Measurements from ENCODE around the gene RAB5B.
A peak's percentile ranks its signal among the peaks of the same experiment; 100 is the strongest.

Gene RAB5B

DNA sequence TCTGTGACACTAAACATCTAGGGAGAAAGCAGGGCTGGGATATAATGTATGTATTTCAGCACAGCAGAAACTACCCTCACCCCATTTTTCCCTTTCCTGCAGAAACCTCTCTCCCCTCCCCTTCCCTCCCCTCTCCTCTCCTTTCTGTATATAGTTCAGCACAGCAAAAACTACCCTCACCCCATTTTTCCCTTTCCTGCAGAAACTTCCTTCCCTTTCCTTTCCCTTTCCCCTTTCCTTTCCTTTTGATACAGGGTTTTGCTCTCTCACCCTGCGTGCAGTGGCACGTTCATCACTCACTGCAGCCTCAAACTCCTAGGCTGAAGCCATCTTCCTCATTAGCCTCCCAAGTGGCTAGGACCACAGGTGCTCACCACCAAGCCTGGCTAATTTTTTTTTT, 10.1 kb upstream of the RAB5B start:
- H3K27ac ChIP-seq = no peak overlapping the region
- DNase-seq (ENCODE audit: low spot score) = no peak
- ChIA-PET POLR2A (ENCODE audit: low non-redundant PET) (no interaction called here), CTCF (no interaction called here)
- TF ChIP-seq, protein P1, sequence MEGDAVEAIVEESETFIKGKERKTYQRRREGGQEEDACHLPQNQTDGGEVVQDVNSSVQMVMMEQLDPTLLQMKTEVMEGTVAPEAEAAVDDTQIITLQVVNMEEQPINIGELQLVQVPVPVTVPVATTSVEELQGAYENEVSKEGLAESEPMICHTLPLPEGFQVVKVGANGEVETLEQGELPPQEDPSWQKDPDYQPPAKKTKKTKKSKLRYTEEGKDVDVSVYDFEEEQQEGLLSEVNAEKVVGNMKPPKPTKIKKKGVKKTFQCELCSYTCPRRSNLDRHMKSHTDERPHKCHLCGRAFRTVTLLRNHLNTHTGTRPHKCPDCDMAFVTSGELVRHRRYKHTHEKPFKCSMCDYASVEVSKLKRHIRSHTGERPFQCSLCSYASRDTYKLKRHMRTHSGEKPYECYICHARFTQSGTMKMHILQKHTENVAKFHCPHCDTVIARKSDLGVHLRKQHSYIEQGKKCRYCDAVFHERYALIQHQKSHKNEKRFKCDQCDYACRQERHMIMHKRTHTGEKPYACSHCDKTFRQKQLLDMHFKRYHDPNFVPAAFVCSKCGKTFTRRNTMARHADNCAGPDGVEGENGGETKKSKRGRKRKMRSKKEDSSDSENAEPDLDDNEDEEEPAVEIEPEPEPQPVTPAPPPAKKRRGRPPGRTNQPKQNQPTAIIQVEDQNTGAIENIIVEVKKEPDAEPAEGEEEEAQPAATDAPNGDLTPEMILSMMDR (conservative IDR thresholded peaks at IDR 0.05; ENCODE audit: low read depth) = no peak

DNA sequence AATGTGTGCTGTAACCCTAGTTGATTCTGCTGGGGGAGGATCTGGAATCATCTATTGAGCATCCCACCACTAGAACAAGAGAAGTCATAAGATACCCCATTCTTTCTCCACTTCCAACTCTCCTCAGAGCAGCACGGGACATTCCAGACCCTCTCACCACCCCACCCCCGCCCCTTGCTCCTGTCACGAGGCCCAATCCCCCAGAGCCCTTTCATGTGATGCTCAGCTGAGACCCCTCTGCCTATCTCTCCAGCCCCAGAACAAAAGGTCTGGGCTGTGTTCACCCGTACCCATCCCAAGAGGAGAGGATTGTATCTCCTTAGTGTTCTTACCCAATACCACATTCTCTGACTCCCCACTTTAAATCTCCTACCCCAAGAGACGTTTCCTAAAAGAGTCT, 8.6 kb upstream of the RAB5B start:
- ChIA-PET POLR2A (ENCODE audit: low non-redundant PET) (no interaction called here), CTCF (interaction anchor here (1.1 kb wide), 1 partner anchor 25 kb away, joined by 3 read pairs; no protein-coding TSS in a partner anchor)
- no peak overlapping the region; the same call in 1 of the 2 replicates for H3K27ac ChIP-seq
- DNase-seq (ENCODE audit: low spot score) = no peak
- TF ChIP-seq, protein P1 (conservative IDR thresholded peaks at IDR 0.05; ENCODE audit: low read depth) = no peak

DNA sequence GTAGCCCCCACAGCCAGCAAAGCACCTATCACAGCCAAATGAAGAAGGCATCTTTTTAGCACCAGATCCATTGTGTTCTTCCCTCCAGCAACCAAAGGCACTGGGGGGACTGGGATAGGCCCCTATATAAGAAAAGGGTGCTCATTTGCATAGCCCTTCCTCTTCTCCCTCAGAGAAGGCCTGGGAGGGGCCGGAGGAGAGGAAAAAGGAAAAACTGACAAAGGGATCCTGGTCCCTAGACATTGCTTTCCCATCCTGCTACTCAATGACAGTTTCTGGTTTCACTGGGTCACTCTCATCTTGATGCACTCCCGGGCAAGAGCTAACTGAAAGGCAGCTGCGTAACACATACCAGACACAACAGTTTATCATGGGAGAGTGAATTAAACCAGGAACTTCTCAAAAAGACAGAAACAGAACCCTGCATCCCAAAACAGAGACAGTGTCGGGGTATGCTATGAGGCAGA, 7.9 kb upstream of the RAB5B start, which contains the start of gene PMEL:
TSS of gene PMEL (minus strand) at position 102 of the 467 bp plus-strand sequence. CDS start at position 71, 31 bp downstream.
- DNase-seq (ENCODE audit: low spot score) = no peak
- TF ChIP-seq, protein P1 (conservative IDR thresholded peaks at IDR 0.05; ENCODE audit: low read depth) = no peak
- POLR2A ChIA-PET (ENCODE audit: low non-redundant PET) = no interaction called here
- CTCF ChIA-PET = no interaction called here
- H3K27ac ChIP-seq = peak within 1 kb of the TSS; percentile 86

DNA sequence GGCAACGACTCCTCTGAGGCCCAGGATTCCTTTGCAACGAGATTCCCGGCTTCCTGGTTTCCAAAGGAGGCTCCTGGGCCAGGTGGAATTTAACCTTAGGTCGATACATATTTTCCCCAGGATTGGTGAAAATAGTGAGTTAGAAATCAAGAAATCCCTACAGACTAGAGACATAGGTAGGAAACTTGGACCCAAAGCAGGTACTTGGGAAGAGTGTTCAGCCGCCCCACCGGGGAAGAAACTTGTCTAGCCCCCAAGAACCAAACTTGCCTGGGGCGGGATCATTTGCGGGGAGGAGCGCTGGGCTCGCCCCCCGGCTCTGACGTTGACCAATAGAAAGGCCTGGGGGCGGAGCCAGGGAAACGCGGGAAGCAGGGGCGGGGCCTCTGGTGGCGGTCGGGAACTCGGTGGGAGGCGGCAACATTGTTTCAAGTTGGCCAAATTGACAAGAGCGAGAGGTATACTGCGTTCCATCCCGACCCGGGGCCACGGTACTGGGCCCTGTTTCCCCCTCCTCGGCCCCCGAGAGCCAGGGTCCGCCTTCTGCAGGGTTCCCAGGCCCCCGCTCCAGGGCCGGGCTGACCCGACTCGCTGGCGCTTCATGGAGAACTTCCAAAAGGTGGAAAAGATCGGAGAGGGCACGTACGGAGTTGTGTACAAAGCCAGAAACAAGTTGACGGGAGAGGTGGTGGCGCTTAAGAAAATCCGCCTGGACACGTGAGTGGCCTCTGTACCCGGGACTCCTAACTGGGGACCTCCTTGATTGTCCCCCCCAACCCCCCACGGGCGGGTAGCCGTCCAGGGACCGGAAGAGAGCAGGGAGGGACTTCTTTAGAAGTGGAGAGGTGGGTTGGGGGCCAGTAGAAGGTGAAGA, 7.2 kb upstream of the RAB5B start, which contains the start of gene CDK2:
TSS of gene CDK2 (plus strand) at position 423 of the 874 bp plus-strand sequence. CDS start at position 602, 179 bp downstream.
- ChIA-PET CTCF (no interaction called here), POLR2A (ENCODE audit: low non-redundant PET) (no interaction called here)
- peak; percentile 93 for DNase-seq (ENCODE audit: low spot score)
- TF ChIP-seq, protein P1 (conservative IDR thresholded peaks at IDR 0.05; ENCODE audit: low read depth) = no peak
- H3K27ac ChIP-seq = peak within 1 kb of the TSS; percentile 86

DNA sequence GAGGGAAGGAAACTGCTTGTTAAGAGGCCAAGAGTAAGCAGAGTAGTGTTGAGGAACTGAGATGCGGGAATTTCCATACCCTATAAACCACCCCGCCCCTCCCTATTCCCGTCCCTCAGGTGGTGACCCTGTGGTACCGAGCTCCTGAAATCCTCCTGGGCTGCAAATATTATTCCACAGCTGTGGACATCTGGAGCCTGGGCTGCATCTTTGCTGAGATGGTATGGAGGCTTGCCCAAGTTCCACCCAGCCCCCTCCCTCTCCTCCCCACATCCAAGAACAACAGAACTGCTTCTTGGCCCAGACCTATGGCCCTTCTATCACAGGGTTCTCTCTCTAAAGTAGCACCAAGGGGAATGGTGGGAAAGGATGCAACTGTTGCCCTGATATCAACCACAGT, 4.5 kb upstream of the RAB5B start:
- CTCF ChIA-PET = no interaction called here
- H3K27ac ChIP-seq = peak overlapping the region; percentile 50
- no peak for DNase-seq (ENCODE audit: low spot score)
- POLR2A ChIA-PET (ENCODE audit: low non-redundant PET) = no interaction called here
- TF ChIP-seq, protein P1 (conservative IDR thresholded peaks at IDR 0.05; ENCODE audit: low read depth) = no peak

DNA sequence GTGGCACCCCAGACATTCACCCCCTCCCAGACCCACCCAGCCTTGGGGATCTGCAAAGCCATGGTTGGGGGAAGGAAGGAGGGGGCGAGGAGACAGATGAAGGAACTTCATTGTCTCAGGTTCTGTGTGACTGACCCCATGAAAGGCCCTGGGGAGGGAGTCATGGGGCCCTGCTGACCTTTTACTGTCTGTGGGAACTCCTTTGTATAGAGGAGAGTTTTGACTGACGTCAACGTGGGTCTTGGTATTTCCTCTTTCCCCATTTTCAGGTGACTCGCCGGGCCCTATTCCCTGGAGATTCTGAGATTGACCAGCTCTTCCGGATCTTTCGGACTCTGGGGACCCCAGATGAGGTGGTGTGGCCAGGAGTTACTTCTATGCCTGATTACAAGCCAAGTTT, 3.1 kb upstream of the RAB5B start:
- H3K27ac ChIP-seq = peak overlapping the region; percentile 85
- DNase-seq (ENCODE audit: low spot score) = no peak
- ChIA-PET POLR2A (ENCODE audit: low non-redundant PET) (no interaction called here), CTCF (interaction anchor here (0.6 kb wide), 1 partner anchor 51 kb away, joined by 5 read pairs; no protein-coding TSS in a partner anchor)
- TF ChIP-seq, protein P1 (conservative IDR thresholded peaks at IDR 0.05; ENCODE audit: low read depth) = no peak

Data from RWPE1 (cell line).